Stomach (tissue), 9 donors: Measurements from ENCODE around the gene RAP1A. TPM values are rescaled to one million over a fixed set of nuclear protein-coding genes. Genes with fewer than 3 reads are reported as not detected.
"Not testable (repeated sequence)": the region's sequence is repeated elsewhere in the genome, so short reads cannot be mapped to it uniquely, and the experiment has no call there.

Source experiments
- DNase-seq, 2 donors: peaks; one replicate each; pipeline versions ENCODE4 v3.0.0 to v3.0.0-alpha.2; 2013 to 2019
- H3K27ac ChIP-seq, 5 donors: fragments of 200-600 bp in 4 of 5; sonication (generic) in 4 of 5; one replicate each; pipeline ENCODE4 v1.5.1; 2013 to 2019; ENCODE audit warnings: mild to moderate bottlenecking in 1 of 5, moderate library complexity in 1 of 5
- H3K27me3 ChIP-seq, 3 donors: fragments of 200-600 bp; sonication (generic); one replicate each; pipeline ENCODE4 v1.5.1; 2017 to 2019; ENCODE audit warnings: mixed run types in 1 of 3
- H3K36me3 ChIP-seq, 4 donors: fragments of 200-600 bp; sonication (generic); 1 replicate in 3 of 4; 2 replicates in 1 of 4; pipeline ENCODE4 v1.5.1; 2016 to 2019
- H3K4me1 ChIP-seq, 4 donors: fragments of 200-600 bp; sonication (generic); one replicate each; pipeline ENCODE4 v1.5.1; 2016 to 2019
- H3K4me3 ChIP-seq, 4 donors: fragments of 200-600 bp; sonication (generic) in 3 of 4; one replicate each; pipeline ENCODE4 v1.5.1; 2016 to 2019; ENCODE audit warnings: mild to moderate bottlenecking in 1 of 4
- H3K9me3 ChIP-seq, 4 donors: fragments of 200-600 bp; sonication (generic); one replicate each; pipeline ENCODE4 v1.5.1; 2016 to 2019
- CTCF ChIP-seq, 7 experiments: fragments of 450-650 bp in 4 of 7; fragments of 200-600 bp in 3 of 7; sonication (generic) in 3 of 7; IDR thresholded peaks; one replicate each; pipeline ENCODE4 v1.5.1; 2016 to 2019; ENCODE audit warnings: antibody characterized with exemption in 7 of 7, control low read depth in 2 of 7, mild to moderate bottlenecking in 1 of 7
- EP300 ChIP-seq: sonication (generic); formaldehyde crosslinking; IDR thresholded peaks from one replicate; pipeline ENCODE4 v1.6.1; 2017; ENCODE audit warnings: antibody characterized with exemption
- POLR2A ChIP-seq, 4 donors: fragments of 450-650 bp; IDR thresholded peaks; one replicate each; pipeline ENCODE4 v1.6.1; 2016; ENCODE audit warnings: antibody characterized with exemption in 4 of 4, control low read depth in 2 of 4, mild to moderate bottlenecking in 1 of 4, moderate library complexity in 1 of 4
- POLR2AphosphoS5 ChIP-seq, 3 donors: sonication (generic); formaldehyde crosslinking; IDR thresholded peaks; one replicate each; pipeline ENCODE4 v1.6.1; 2016; ENCODE audit warnings: antibody characterized with exemption in 3 of 3
- WGBS, 5 donors: extraction: QIAGEN DNeasy Blood & Tissue Kit in 3 of 5; methylation state at CpG; one replicate each; pipeline versions ENCODE4 v1.1.5 to v1.1.7; 2013 to 2018; 5-methylcytosine and 5-hydroxymethylcytosine counted together
- intact Hi-C: fragments of 100-400 bp; cut with DNase I; formaldehyde crosslinking; loops from one replicate; pipeline ENCODE4 v1.15.1; 2023; ENCODE audit warnings: low total_unique reads
- polyA plus RNA-seq, 3 donors: library from polyadenylated mRNA; stranded (reverse); fragments of 200-250 nt; gene quantifications; one replicate each; pipeline ENCODE4 v1.2.3, GENCODE V29; 2013
- total RNA-seq, 5 donors: library from RNA; depleted of rRNA; stranded (reverse); fragments of >200 nt; gene quantifications; one replicate each; pipeline versions ENCODE4 v1.1.0 to v1.2.3, GENCODE V29; 2014 to 2016
- donor health status: healthy with polysubstance abuse.
- donor health status: Bipolar disorder and iron deficiency.
- donor health status: healthy.

RAP1A gene
- total and polyA plus RNA-seq, 8 donors: 20.9 to 175 (median 85.4) TPM

DNA sequence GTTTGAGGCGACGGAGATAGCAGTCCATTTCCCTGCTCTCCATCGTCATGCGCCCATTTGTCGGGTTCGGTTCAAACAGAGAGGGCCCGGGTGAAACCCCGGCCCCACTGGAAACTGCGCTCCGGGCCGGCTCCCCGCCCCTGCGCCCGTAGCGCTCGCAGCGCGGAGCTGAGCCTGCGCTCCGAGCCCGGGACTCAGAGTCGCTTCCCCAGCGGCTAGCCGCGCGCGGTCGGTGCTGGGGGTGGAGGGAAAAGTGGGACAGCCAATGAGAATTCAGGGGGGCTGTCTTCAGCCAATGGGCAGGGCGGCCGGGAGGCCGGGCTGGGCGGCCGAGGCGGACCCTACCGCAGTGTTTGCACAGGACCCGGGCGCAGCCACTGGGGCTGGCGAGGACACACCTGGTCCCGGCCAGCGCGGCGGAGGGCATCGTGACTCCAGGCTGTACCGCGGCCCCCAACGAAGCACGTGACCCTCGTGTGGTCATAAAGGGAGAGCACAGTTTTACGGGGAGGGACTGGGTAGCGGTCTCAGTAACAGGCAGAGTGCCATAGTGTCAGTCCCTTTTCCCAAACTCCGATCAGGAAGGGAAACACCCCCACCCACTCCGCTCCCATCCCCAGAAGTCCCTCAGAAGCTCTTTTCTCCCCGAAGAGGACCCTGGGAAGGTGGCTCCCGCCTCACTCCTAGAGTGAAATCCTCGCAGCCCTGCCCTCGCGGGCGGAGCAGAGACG is 119.8 kb downstream of the RAP1A start, which contains the start of gene INKA2:
TSS of gene INKA2 (minus strand) at position 202 of the 731 bp plus-strand sequence. CDS start at position 49, 153 bp downstream.
- peak in 1 of 4 donors; percentile 49 for TF ChIP-seq POLR2A (IDR thresholded peaks at IDR 0.05)
- no peak for TF ChIP-seq CTCF (IDR thresholded peaks at IDR 0.05)
- peak; percentile 29 to 90 (median 72) for TF ChIP-seq POLR2AphosphoS5 (IDR thresholded peaks at IDR 0.05)
- Histone ChIP-seq H3K36me3 (no peaks in the 10 kb centered on the region), H3K27me3 (peaks cover 0 to 23% (median 0%) of the 10 kb centered on the region in 3 donors), H3K4me1 (peaks cover 38 to 55% (median 47%) of the 10 kb centered on the region in 4 donors), H3K9me3 (no peaks in the 10 kb centered on the region), H3K27ac (peak within 1 kb of the TSS; percentile 83 to 91 (median 89)), H3K4me3 (peak within 1 kb of the TSS; percentile 62 to 65 (median 64))
- WGBS, 5 donors: 0 to 1% (median 0%) methylated on average over 2 to 59 of the region's 59 CpGs
- DNase-seq: peak; percentile 91 to 95
- intact Hi-C loops: no loop called here

GRCh38 chr1:111739925-111740765 is 120.6 kb downstream of the RAP1A start:
- peak; percentile 69 to 82 for DNase-seq
- H3K4me1 ChIP-seq: peaks cover 34 to 47% (median 41%) of the 10 kb centered on the region in 4 donors
- 1 to 2% (median 1%) methylated on average over 52 to 63 of the region's 63 CpGs for WGBS, 5 donors
- peaks cover 0 to 23% (median 0%) of the 10 kb centered on the region in 3 donors for H3K27me3 ChIP-seq
- peak overlapping the region; percentile 83 to 91 (median 89) for H3K27ac ChIP-seq
- no peaks in the 10 kb centered on the region for H3K9me3 ChIP-seq
- H3K36me3 ChIP-seq: no peaks in the 10 kb centered on the region
- TF ChIP-seq POLR2AphosphoS5 (IDR thresholded peaks at IDR 0.05) (peak in 1 of 3 donors; percentile 15), CTCF (IDR thresholded peaks at IDR 0.05) (no peak), POLR2A (IDR thresholded peaks at IDR 0.05) (no peak), EP300 (no peak)
- intact Hi-C loops: loop anchor here (10.0 kb wide), 1 partner anchor 255 kb away; no protein-coding TSS in a partner anchor
- peak overlapping the region; percentile 62 to 65 (median 64) for H3K4me3 ChIP-seq

GRCh38 chr1:111742292-111742691 is 122.7 kb downstream of the RAP1A start:
- H3K4me3 ChIP-seq, H3K9me3 ChIP-seq, H3K36me3 ChIP-seq, H3K27ac ChIP-seq: not testable (repeated sequence)
- DNase-seq: peak in 1 of 2 donors; percentile 2
- WGBS, 5 donors: 91 to 97% (median 93%) methylated on average over 14 of the region's 14 CpGs
- Histone ChIP-seq H3K27me3 (peaks cover 0 to 23% (median 0%) of the 10 kb centered on the region in 3 donors), H3K4me1 (peaks cover 22 to 31% (median 29%) of the 10 kb centered on the region in 4 donors)
- intact Hi-C loops: loop anchor here (10.0 kb wide), 1 partner anchor 257 kb away; no protein-coding TSS in a partner anchor

GRCh38 chr1:111742938-111743549 is 123.5 kb downstream of the RAP1A start:
- Histone ChIP-seq H3K4me1 (peaks cover 15 to 25% (median 22%) of the 10 kb centered on the region in 4 donors), H3K4me3 (no peak overlapping the region), H3K27ac (no peak overlapping the region), H3K36me3 (no peaks in the 10 kb centered on the region), H3K27me3 (peaks cover 0 to 23% (median 0%) of the 10 kb centered on the region in 3 donors), H3K9me3 (no peaks in the 10 kb centered on the region)
- intact Hi-C loops: loop anchor here (10.0 kb wide), 1 partner anchor 258 kb away; no protein-coding TSS in a partner anchor
- DNase-seq: peak in 1 of 2 donors; percentile 42
- TF ChIP-seq CTCF (IDR thresholded peaks at IDR 0.05) (no peak), POLR2AphosphoS5 (IDR thresholded peaks at IDR 0.05) (no peak), EP300 (no peak), POLR2A (IDR thresholded peaks at IDR 0.05) (no peak)
- 59 to 72% (median 65%) methylated on average over 5 of the region's 5 CpGs for WGBS, 5 donors
